Gastrocnemius medialis (tissue), 4 donors: ENCODE measurements around the gene YBEY. TPM values are rescaled to one million over a fixed set of nuclear protein-coding genes. Genes with fewer than 3 reads are reported as not detected.

Experiments used
- ATAC-seq, 2 donors: fragments of 150-250 bp; one replicate each; pipeline ENCODE4 v1.9.1; 2016
- DNase-seq, 2 donors: peaks; one replicate each; pipeline ENCODE4 v3.0.0-alpha.2; 2019
- H3K27ac ChIP-seq, 4 donors: fragments of 200-600 bp; sonication (generic); 1 replicate in 1 of 4; 2 replicates in 3 of 4; pipeline ENCODE4 v1.5.1; 2016 to 2018; ENCODE audit warnings: mild to moderate bottlenecking in 2 of 4, moderate library complexity in 1 of 4
- H3K27me3 ChIP-seq, 3 donors: fragments of 200-600 bp; sonication (generic) in 2 of 3; 1 replicate in 1 of 3; 2 replicates in 2 of 3; pipeline versions ENCODE4 v1.5.1 to v1.6.0; 2016 to 2019; ENCODE audit warnings: mild to moderate bottlenecking in 1 of 3, moderate library complexity in 1 of 3
- H3K36me3 ChIP-seq, 2 donors: fragments of 200-600 bp; sonication (generic) in 1 of 2; one replicate each; pipeline ENCODE4 v1.5.1; 2017 to 2018
- H3K4me1 ChIP-seq, 2 donors: fragments of 200-600 bp; sonication (generic) in 1 of 2; one replicate each; pipeline ENCODE4 v1.5.1; 2016 to 2017; ENCODE audit warnings: mild to moderate bottlenecking in 2 of 2
- H3K4me3 ChIP-seq, 4 donors: fragments of 200-600 bp; sonication (generic) in 3 of 4; 1 replicate in 1 of 4; 2 replicates in 3 of 4; pipeline ENCODE4 v1.5.1; 2016 to 2019; ENCODE audit warnings: mild to moderate bottlenecking in 2 of 4
- H3K9me3 ChIP-seq, 3 donors: fragments of 200-600 bp; sonication (generic) in 2 of 3; 1 replicate in 1 of 3; 2 replicates in 2 of 3; pipeline ENCODE4 v1.5.1; 2016 to 2019
- CTCF ChIP-seq, 5 experiments: fragments of 450-650 bp in 3 of 5; fragments of 200-600 bp in 2 of 5; sonication (generic) in 2 of 5; IDR thresholded peaks in 4 of 5; conservative IDR thresholded peaks in 1 of 5; 1 replicate in 4 of 5; 2 replicates in 1 of 5; pipeline ENCODE4 v1.5.1; 2016 to 2019; ENCODE audit warnings: antibody characterized with exemption in 5 of 5, mild to moderate bottlenecking in 3 of 5, moderate library complexity in 3 of 5
- POLR2A ChIP-seq, 2 donors: fragments of 450-650 bp; IDR thresholded peaks; one replicate each; pipeline ENCODE4 v1.6.1; 2017; ENCODE audit warnings: antibody characterized with exemption in 2 of 2, mild to moderate bottlenecking in 2 of 2, moderate library complexity in 2 of 2
- in situ Hi-C, 4 donors: fragments of 200-750 bp; cut with MboI; loops; one replicate each; pipeline versions ENCODE4 v1.15.0 to v1.8.0; 2017; ENCODE audit warnings: low sequenced_read_pairs in 4 of 4
- intact Hi-C: fragments of 100-400 bp; cut with DNase I; formaldehyde crosslinking; loops from one replicate; pipeline ENCODE4 v1.15.1; 2023; ENCODE audit warnings: low total_unique reads
- total RNA-seq, 4 donors: library from RNA; depleted of rRNA; stranded (reverse); fragments of >200 nt; gene quantifications; one replicate each; pipeline versions ENCODE4 v1.1.0 to v1.2.3, GENCODE V29; 2016

YBEY gene
- total RNA-seq, 4 donors from 2014 or later, result 11.3 to 27.9 (median 18.7) TPM

GRCh38 chr21:46273341-46273740, 12.8 kb upstream of the YBEY start:
- Histone ChIP-seq H3K27ac (no peak overlapping the region), H3K9me3 (no peaks in the 10 kb centered on the region), H3K4me3 (no peak overlapping the region), H3K36me3 (peaks cover 4 to 100% of the 10 kb centered on the region in 2 donors), H3K4me1 (no peaks in the 10 kb centered on the region), H3K27me3 (no peaks in the 10 kb centered on the region)
- TF ChIP-seq POLR2A (IDR thresholded peaks at IDR 0.05), result no peak
- TF ChIP-seq CTCF (IDR thresholded peaks at IDR 0.05 in 4 of 5, conservative IDR thresholded peaks at IDR 0.05 in 1 of 5), result no peak
- in situ Hi-C loops (no loop called here), intact Hi-C loops (no loop called here)
- DNase-seq, result no peak
- no peak for ATAC-seq

- in situ Hi-C loops (no loop called here), intact Hi-C loops (no loop called here)
- DNase-seq (no peak), ATAC-seq (no peak)
- H3K27ac ChIP-seq, result no peak overlapping the region
- H3K27me3 ChIP-seq, result no peaks in the 10 kb centered on the region
- H3K4me1 ChIP-seq, result no peaks in the 10 kb centered on the region
- TF ChIP-seq POLR2A (IDR thresholded peaks at IDR 0.05) (no peak), CTCF (IDR thresholded peaks at IDR 0.05 in 4 of 5, conservative IDR thresholded peaks at IDR 0.05 in 1 of 5) (no peak)
- H3K4me3 ChIP-seq, result no peak overlapping the region
- no peaks in the 10 kb centered on the region for H3K9me3 ChIP-seq
- H3K36me3 ChIP-seq, result peaks cover 4 to 100% of the 10 kb centered on the region in 2 donors
Observed at GRCh38 chr21:46274797-46275390, 11.2 kb upstream of the YBEY start.

- DNase-seq, result no peak
- Histone ChIP-seq H3K36me3 (peaks cover 0 to 47% of the 10 kb centered on the region in 2 donors), H3K9me3 (no peaks in the 10 kb centered on the region), H3K4me3 (no peak overlapping the region), H3K4me1 (peaks cover 42 to 45% of the 10 kb centered on the region in 2 donors), H3K27ac (peak overlapping the region in 3 of 4 donors; percentile 85 to 96 (median 89)), H3K27me3 (no peaks in the 10 kb centered on the region)
- in situ Hi-C loops (no loop called here), intact Hi-C loops (no loop called here)
- ATAC-seq, result no peak
- TF ChIP-seq CTCF (IDR thresholded peaks at IDR 0.05 in 4 of 5, conservative IDR thresholded peaks at IDR 0.05 in 1 of 5) (no peak), POLR2A (IDR thresholded peaks at IDR 0.05) (no peak)
Observed at GRCh38 chr21:46284077-46284644, 2.0 kb upstream of the YBEY start.

GRCh38 chr21:46284733-46285132, 1.4 kb upstream of the YBEY start:
- H3K27me3 ChIP-seq, result no peaks in the 10 kb centered on the region
- TF ChIP-seq CTCF (IDR thresholded peaks at IDR 0.05 in 4 of 5, conservative IDR thresholded peaks at IDR 0.05 in 1 of 5), result no peak
- H3K4me3 ChIP-seq, result peak overlapping the region in 3 of 4 donors; percentile 75 to 92 (median 85)
- intact Hi-C loops (loop anchor here (5.0 kb wide), 2 partner anchors 142 to 173 kb away; partner anchors contain the start of gene DIP2A), in situ Hi-C loops (loop anchor here in 1 of 4 donors (5.0 kb wide), 1 partner anchor 52 kb away; no protein-coding TSS in a partner anchor)
- H3K36me3 ChIP-seq, result peaks cover 0 to 41% of the 10 kb centered on the region in 2 donors
- peak overlapping the region; percentile 85 to 98 (median 92) for H3K27ac ChIP-seq
- no peak for ATAC-seq
- no peak for DNase-seq
- no peaks in the 10 kb centered on the region for H3K9me3 ChIP-seq
- H3K4me1 ChIP-seq, result peaks cover 42 to 45% of the 10 kb centered on the region in 2 donors
